Liver (tissue), 3 donors: ENCODE measurements around the gene NT5M.

Source experiments
- EGR1 ChIP-seq, 2 donors: IDR thresholded peaks; 2 replicates each; pipeline ENCODE4 v1.6.1; 2016 to 2018; ENCODE audit warnings: antibody characterized with exemption in 2 of 2, low read depth in 2 of 2
- FOXA1 ChIP-seq: IDR thresholded peaks from 2 replicates; pipeline ENCODE4 v1.6.1; 2016; ENCODE audit warnings: antibody characterized with exemption
- JUND ChIP-seq, 2 donors: IDR thresholded peaks; 2 replicates each; pipeline ENCODE4 v1.6.1; 2016; ENCODE audit warnings: antibody characterized with exemption in 2 of 2
- SP1 ChIP-seq: IDR thresholded peaks from 2 replicates; pipeline ENCODE4 v1.6.1; 2018; ENCODE audit warnings: antibody characterized with exemption, mild to moderate bottlenecking
- TAF1 ChIP-seq: conservative IDR thresholded peaks from 2 replicates; pipeline ENCODE4 v1.6.1; 2016; ENCODE audit warnings: antibody characterized with exemption, mild to moderate bottlenecking
- TF ChIP-seq, protein P1 (sequence below): fragments of 150-350 bp; IDR thresholded peaks from 2 replicates; pipeline ENCODE4 v1.5.1; 2017; ENCODE audit warnings: improper control_type of control experiment, low read depth, low read length; ENCODE audit not compliant: missing input control
- TF ChIP-seq, protein P2 (sequence below): IDR thresholded peaks from 2 replicates; pipeline ENCODE4 v1.6.1; 2016; ENCODE audit warnings: antibody characterized with exemption
- donor health status: healthy.
- donor health status: healthy.

DNA sequence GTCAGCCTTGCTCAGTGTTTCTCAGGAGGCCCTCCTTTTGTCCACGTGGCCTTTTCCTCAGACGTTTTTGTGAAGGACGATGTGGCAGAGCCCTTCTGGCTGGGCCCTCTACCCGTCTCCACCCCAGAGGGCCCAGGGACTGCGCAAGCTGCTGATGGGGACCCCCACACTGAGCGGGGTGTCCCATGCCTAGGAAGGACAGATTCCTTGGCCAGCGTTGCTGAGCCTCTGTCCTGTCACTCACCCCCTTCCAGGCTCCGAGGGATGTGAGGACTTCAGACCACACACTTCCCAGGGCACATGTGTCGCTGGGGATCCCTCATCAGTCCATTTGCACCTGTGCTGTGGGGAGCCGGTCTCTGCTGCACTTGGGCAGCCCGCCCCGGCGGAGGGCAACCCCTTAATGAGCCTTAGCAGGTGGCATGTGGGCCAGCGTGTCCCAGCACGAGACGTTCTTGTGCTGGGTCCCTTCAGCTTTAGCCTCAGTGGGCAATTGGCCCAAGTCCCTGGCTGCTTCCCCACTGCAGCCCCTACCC is 48.3 kb downstream of the NT5M start:
- TF ChIP-seq, protein P1, sequence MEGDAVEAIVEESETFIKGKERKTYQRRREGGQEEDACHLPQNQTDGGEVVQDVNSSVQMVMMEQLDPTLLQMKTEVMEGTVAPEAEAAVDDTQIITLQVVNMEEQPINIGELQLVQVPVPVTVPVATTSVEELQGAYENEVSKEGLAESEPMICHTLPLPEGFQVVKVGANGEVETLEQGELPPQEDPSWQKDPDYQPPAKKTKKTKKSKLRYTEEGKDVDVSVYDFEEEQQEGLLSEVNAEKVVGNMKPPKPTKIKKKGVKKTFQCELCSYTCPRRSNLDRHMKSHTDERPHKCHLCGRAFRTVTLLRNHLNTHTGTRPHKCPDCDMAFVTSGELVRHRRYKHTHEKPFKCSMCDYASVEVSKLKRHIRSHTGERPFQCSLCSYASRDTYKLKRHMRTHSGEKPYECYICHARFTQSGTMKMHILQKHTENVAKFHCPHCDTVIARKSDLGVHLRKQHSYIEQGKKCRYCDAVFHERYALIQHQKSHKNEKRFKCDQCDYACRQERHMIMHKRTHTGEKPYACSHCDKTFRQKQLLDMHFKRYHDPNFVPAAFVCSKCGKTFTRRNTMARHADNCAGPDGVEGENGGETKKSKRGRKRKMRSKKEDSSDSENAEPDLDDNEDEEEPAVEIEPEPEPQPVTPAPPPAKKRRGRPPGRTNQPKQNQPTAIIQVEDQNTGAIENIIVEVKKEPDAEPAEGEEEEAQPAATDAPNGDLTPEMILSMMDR: no peak
- TF ChIP-seq, protein P2, sequence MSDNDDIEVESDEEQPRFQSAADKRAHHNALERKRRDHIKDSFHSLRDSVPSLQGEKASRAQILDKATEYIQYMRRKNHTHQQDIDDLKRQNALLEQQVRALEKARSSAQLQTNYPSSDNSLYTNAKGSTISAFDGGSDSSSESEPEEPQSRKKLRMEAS: no peak
- no peak for TF ChIP-seq FOXA1
- TF ChIP-seq JUND (IDR thresholded peaks at IDR 0.05): no peak
- TF ChIP-seq SP1: no peak
- no peak for TF ChIP-seq EGR1 (IDR thresholded peaks at IDR 0.05; ENCODE audit: low read depth in 2 of 2)
- no peak for TF ChIP-seq TAF1
